SU-DHL-6 (cell line): ENCODE data around the gene SHC3.

Experiments used
- CTCF ChIP-seq: fragments of 200-600 bp; sonication (generic); IDR thresholded peaks from one replicate; pipeline ENCODE4 v1.5.1; 2017; ENCODE audit warnings: antibody characterized with exemption, mild to moderate bottlenecking, low read length, moderate library complexity; ENCODE audit not compliant: insufficient read depth, poor library complexity, severe bottlenecking
- EZH2phosphoT487 ChIP-seq: fragments of 200-600 bp; sonication (generic), shearing (Covaris generic); conservative IDR thresholded peaks from 2 replicates; pipeline ENCODE4 v1.6.1; 2018; ENCODE audit warnings: mild to moderate bottlenecking, antibody characterized with exemption, low read length, moderate library complexity, mixed read lengths

GRCh38 chr9:89058906-89059305 is 119.7 kb downstream of the SHC3 start:
- no peak for TF ChIP-seq CTCF
- TF ChIP-seq EZH2phosphoT487: no peak
